PC-3 (cell line): ENCODE measurements around the gene NIPAL4.

Experiments
- EZH2 ChIP-seq: fragments of 300-600 bp; sonication (generic); IDR thresholded peaks from one replicate; pipeline ENCODE4 v1.6.1; 2017; ENCODE audit warnings: antibody characterized with exemption, mild to moderate bottlenecking, low read length; ENCODE audit not compliant: unreplicated experiment
- EZH2phosphoT487 ChIP-seq: fragments of 300-600 bp; sonication (generic); IDR thresholded peaks from 2 replicates; pipeline ENCODE4 v1.6.1; 2018; ENCODE audit warnings: mild to moderate bottlenecking, antibody characterized with exemption, low read length, borderline replicate concordance
- TF ChIP-seq, protein P1 (sequence below): fragments of 300-600 bp; sonication (generic); conservative IDR thresholded peaks from 2 replicates; pipeline ENCODE4 v1.5.1; 2017; ENCODE audit warnings: antibody characterized with exemption, low read depth, mild to moderate bottlenecking, low read length

DNA sequence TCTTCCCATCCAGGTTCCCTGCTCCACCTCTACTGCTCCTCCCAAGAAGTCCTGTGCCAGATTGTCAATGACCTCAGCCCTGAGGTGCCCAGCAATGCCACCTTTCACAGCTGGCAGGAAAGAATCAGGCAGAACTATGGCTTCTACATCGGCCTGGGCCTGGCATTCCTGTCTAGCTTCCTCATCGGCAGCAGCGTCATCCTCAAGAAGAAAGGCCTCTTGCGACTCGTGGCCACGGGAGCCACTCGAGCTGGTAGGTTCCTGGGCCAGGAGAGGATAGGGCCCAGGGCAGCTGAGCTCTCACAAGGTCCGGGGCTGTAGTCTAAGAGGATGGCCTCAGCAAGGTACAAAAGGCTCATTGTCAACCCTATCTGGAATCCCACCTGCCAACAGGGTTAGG is 3.1 kb downstream of the NIPAL4 start:
- TF ChIP-seq, protein P1, sequence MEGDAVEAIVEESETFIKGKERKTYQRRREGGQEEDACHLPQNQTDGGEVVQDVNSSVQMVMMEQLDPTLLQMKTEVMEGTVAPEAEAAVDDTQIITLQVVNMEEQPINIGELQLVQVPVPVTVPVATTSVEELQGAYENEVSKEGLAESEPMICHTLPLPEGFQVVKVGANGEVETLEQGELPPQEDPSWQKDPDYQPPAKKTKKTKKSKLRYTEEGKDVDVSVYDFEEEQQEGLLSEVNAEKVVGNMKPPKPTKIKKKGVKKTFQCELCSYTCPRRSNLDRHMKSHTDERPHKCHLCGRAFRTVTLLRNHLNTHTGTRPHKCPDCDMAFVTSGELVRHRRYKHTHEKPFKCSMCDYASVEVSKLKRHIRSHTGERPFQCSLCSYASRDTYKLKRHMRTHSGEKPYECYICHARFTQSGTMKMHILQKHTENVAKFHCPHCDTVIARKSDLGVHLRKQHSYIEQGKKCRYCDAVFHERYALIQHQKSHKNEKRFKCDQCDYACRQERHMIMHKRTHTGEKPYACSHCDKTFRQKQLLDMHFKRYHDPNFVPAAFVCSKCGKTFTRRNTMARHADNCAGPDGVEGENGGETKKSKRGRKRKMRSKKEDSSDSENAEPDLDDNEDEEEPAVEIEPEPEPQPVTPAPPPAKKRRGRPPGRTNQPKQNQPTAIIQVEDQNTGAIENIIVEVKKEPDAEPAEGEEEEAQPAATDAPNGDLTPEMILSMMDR = no peak
- no peak for TF ChIP-seq EZH2
- TF ChIP-seq EZH2phosphoT487 = no peak
